IPS-NIHi11 (cell line): ENCODE results near the gene MYL10.
"Not testable (repeated sequence)": the region's sequence is repeated elsewhere in the genome, so short reads cannot be mapped to it uniquely, and the experiment has no call there.

Experiments
- DNase-seq: peaks from one replicate; pipeline ENCODE4 v3.0.0; 2012; ENCODE audit warnings: mixed read lengths, low spot score

Gene MYL10

GRCh38 chr7:101618207-101618839, 10.8 kb downstream of the MYL10 start:
- DNase-seq: no peak

DNA sequence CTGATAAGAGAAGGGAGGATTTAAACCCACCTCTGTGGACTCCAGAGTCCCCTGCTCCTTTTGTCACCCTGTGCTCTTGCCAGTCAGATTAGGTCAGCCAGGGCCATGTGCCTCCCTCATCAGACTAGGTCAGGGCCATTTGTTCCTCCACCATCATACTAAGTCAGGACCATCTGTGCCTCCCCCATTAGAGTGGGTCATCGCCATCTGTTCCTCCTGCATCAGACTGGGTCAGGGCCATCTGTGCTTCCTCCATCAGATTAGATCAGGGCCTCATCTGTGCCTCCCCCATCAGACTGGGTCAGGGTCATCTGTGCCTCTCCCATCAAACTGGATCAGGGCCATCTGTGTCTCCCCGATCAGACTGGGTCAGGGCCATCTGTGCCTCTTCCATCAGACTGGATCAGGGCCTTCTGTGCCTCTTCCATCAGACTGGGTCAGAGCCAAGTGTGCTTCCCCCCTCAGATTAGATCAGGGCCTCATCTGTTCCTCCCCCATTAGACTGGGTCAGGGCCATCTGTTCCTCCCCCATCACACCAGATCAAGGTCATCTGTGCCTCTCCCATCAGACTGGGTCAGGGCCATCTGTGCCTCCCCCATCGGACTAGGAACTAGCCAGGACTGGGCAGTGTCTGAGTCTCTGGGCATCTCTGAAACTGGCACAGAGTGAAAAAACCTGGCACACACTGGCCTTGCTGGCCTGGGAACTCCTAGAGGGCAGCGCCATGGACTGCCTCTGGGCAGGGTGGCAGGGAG, 11.5 kb downstream of the MYL10 start:
- no peak for DNase-seq

DNA sequence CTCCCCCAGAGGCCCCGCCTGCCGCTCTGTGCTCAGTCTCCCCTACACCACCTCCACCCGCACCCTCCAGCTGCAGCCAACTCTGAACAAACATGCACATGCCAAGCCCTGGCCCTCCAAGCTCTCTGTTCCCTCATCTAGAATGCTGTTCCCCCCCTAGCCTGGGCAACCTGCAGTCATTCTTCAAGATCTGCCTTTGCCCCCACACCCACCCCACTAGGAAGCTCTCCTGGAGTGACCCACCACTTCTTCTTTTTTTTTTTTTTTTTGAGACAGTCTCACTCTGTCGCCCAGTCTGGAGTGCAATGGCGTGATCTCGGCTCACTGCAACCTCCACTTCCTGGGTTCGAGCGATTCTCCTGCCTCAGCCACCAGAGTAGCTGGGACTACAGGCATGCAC, 13.7 kb downstream of the MYL10 start:
- no peak for DNase-seq

- DNase-seq: no peak
Measured at GRCh38 chr7:101614939-101615302, 14.2 kb downstream of the MYL10 start.

DNA sequence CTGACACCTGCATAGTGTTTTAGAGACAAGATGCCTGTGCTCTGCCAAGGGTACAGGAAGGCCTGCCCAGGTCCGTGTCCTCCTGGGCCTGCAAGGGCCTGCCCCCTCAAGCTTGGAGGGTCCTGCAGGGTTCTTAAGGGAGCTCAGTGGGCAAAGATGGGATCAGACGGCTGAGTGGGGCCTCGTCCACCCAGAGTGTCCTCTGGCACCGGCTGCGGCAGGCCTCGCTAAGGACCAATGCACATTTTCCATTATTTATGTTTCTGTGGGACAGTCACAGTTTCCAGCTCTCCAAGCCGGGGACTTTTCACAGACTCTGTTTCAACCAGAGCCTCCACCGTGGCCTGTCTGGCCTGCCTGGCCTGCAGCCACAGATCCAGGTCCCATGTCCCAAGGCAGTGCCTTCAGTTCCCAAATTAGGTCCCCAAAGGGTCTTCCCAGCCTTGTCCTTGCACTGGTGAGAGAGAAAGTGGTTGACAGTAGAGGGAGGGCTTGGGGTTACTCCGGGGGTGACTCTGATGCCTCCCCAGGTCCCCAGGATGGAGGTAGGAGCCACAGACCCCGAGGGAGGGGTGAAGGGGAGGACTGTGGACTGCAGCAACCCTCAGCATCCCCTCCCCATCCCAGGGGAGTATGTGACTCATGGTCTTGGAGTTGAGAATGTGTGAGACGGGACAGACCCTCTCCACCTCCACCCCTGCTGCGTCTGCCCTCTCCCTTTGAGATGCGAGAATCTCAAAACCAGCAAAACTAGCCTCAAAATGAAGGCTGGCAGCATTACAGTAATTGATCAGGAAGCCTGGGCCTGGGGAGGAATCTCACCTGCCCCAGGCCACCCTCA, 14.8 kb downstream of the MYL10 start:
- DNase-seq: no peak

DNA sequence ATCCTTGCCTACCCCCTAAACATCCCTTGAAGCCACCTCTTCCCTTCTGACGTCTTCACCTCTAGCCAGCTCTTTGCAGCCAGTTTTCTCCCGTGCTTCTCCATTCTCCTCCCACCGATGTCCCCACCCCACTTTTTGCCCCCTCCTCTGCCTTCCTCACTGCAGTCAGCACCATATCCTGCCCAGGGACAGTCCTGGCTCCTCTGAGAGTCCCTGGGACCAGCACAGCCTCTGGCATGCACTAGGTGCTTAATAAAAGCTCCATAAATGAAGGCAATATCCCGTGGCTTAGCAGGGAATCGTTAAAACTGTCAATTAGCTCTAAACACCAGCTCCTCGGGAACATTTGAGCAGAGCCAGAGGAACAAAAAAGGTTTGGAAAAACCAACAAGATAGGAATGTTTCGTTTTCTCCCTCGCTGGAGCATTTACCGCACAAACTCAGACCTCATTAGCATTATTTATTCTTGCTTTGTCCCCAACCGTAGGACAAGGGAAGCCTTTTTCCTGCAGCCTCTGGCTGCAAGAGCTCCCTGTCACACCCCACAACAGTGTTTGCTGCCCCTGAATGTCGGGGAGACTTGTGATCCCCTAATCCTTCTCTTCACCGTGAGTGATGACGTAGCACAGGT, 16.1 kb downstream of the MYL10 start:
- no peak for DNase-seq

DNA sequence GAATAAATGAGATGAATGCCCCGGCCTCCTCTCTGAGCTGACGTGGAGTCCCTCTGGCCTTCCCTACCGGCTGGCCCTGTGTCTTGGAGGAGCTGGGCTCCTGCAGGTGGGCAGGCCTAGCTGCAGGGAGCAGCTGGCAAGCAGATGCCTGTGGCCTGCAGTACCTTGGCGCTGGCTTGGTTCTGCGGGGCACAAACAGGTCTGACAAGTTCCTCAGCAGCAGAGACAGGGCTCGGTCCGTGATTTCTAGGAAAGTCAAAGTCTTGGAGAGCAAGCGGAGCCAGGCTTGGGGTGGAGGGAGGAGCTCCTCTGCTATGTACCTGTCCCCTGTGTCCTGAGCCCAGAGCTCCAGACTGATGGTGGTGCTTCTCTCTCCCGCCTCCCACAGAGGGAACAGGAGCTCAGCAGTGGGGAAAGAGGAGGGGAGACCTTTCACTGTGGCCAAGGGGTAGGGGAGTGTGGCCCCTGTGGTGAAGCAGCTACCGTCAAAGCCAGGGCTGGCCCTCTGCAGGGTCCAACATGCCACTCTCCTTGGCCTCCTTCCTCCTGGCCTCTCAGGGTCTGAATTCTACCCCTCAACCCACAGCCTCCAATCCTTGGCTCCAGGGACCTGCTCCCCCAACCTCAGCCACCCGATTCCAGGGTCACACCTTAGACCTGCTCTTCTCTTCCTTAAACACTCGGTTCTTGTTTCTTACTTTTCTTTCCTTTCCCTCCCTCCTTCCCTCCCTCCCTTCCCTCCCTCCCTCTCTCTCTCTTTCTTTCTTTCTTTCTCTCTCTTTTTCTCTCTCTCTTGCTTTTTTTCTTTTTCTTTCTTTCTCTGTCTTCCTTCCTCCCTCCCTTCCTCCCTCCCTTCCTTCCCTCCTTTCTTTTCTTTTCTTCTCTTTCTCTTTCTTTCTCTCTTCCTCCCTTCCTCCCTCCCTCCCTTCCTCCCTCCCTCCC, 20.1 kb downstream of the MYL10 start:
- peak; percentile 72 for DNase-seq

GRCh38 chr7:101606498-101606923, 22.6 kb downstream of the MYL10 start:
- DNase-seq: no peak

- no peak for DNase-seq
Measured at GRCh38 chr7:101605611-101606497, 23.2 kb downstream of the MYL10 start.

DNA sequence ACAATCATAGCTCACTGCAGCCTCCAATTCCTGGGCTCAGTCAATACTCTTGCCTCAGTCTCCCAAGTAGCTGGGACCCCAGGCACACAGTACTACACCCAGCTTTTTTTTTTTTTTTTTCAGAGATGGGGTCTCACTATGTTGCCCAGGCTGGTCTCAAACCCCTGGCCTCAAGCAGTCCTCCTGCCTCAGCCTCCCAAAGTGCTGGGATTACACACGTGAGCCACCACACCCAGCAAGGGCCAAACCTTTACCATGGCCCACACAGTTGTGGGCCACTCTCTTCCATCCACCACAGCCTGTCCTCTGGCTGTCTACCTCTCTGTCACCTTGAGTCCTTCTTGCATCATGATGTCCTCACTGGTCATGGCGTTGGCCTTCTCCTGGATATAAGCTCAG, 24.2 kb downstream of the MYL10 start:
- not testable (repeated sequence) for DNase-seq

DNA sequence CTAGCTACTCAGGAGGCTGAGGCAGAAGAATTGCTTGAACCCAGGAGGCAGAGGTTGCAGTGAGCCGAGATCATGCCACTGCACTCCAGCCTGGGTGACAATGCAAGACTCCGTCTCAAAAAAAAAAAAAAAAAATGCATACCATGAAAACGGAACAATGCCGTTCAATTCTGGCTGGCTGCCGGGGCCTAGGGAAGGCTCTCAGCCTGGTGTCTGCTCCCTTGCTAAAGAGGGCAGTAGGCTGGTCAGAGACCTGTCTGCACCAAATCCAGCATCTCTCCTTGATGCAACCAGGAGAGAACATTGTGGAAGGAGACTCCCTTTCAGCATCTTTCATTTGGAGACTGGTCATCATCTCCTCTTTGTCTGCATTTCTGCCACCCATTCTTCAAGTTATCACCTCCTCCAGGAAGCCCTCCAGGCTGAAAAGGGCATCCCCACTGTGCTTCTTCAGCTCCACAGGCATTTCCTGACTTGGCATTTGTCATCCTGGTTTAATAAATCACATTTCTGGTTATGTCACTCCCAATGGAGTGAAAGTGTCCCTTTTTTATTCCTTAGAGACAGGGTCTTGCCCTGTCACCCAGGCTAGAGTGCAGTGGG, 24.7 kb downstream of the MYL10 start:
- no peak for DNase-seq

- peak; percentile 89 for DNase-seq
Measured at GRCh38 chr7:101602484-101603241, 26.4 kb downstream of the MYL10 start.

GRCh38 chr7:101602082-101602481, 27.0 kb downstream of the MYL10 start:
- DNase-seq: no peak

- no peak for DNase-seq
Measured at GRCh38 chr7:101599787-101600186, 29.3 kb downstream of the MYL10 start.

DNA sequence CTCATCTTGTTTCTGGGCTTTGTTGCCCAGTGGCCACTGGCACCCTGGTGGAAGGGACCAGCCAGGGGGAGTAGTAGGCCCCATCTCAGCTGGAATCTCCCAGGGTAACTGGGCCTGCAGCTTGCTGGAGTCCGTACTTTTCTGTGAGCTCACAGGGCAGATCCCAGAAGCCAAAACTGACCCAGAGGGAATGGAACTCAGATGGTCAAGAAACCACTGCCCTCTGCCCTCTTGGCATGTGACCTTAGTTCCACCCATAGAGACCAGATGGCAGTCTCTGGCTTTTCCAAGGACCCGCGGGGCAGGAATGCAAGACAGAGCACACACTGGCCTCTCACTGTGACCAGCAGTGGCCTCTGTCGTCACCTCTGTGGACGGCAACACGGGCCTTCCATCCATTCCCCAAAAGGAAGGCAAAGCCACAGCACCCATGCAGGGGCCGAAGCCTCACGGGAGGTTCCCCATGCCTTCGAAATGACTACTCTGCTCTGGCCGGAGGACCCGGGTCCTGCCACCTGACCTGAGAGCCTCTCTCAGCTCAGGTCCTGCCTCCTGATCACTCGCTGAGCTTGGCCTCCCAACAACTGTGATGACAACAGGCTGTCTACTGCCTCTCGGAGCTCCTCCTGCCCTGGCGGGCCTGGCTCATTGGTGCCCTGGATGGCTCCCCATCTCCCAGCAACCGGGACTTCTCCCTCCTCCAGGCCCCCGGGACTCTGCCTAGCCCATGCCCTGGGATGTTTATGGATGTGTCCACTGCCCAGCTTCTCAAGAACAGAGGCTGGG, 29.9 kb downstream of the MYL10 start:
- no peak for DNase-seq

DNA sequence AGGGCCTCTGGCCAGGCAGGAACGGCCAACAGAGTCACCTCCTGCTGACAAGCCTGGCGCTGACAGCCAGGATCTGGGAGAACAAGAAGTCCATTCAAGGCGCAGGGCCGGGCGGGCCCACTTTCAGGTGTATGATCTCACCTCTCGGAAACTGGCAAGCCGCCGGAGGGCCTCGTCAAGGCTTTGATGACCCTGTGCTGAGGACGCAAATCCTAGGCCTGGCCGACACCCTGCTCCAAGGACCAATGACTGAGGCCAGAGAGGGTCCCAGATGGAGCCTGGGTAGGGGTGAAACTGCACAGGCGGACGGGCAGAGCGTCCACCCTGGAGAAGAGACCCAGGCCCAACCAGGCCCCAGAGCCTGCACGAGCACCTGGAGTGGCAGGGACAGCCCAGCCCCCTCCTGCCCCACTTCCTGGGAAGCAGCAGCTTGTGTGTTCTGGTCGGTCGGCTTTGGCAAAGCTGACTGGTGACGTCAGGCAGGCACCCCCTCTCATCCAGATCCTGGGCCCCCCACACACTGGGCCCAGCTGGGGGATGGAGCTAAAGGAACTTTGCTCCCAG, 30.6 kb downstream of the MYL10 start:
- DNase-seq: no peak

- DNase-seq: no peak
Measured at GRCh38 chr7:101597941-101598340, 31.2 kb downstream of the MYL10 start.

GRCh38 chr7:101596898-101597297, 32.2 kb downstream of the MYL10 start:
- DNase-seq: no peak
